ENCODE data around the gene RBP4. TPM values are rescaled to one million over a fixed set of nuclear protein-coding genes. Genes with fewer than 3 reads are reported as not detected.
"Not testable (repeated sequence)": the region's sequence is repeated elsewhere in the genome, so short reads cannot be mapped to it uniquely, and the experiment has no call there.

RBP4 gene
- total RNA-seq, 1 donor from 2014 or later, result 12.8 TPM

- intact Hi-C loops (cut with DNase I), result no loop called here
- DNase-seq (ENCODE audit: missing footprints), result no peak
- ATAC-seq, result no peak
Measured at GRCh38 chr10:93572606-93573005, 28.4 kb downstream of the RBP4 start.

GRCh38 chr10:93570383-93570782 is 30.7 kb downstream of the RBP4 start:
- no peak for DNase-seq (ENCODE audit: missing footprints)
- ATAC-seq, result no peak
- intact Hi-C loops (cut with DNase I), result no loop called here

- intact Hi-C loops (cut with DNase I), result no loop called here
- no peak for ATAC-seq
- DNase-seq (ENCODE audit: missing footprints), result no peak
Measured at GRCh38 chr10:93568105-93568390, 33.0 kb downstream of the RBP4 start.

- DNase-seq (ENCODE audit: missing footprints) (no peak), ATAC-seq (no peak)
- intact Hi-C loops (cut with DNase I), result no loop called here
Measured at GRCh38 chr10:93567277-93568104, 33.5 kb downstream of the RBP4 start.

- DNase-seq (ENCODE audit: missing footprints), result peak; percentile 82
- intact Hi-C loops (cut with DNase I), result no loop called here
- peak; percentile 66 for ATAC-seq
Measured at GRCh38 chr10:93566435-93567276, 34.4 kb downstream of the RBP4 start, which contains the start of gene FFAR4. TSS of gene FFAR4 (plus strand) at chr10:93566665. CDS start at chr10:93566721, 56 bp downstream.

- ATAC-seq, result no peak
- intact Hi-C loops (cut with DNase I), result no loop called here
Measured at GRCh38 chr10:93565446-93565845, 35.6 kb downstream of the RBP4 start.

GRCh38 chr10:93560541-93560940 is 40.5 kb downstream of the RBP4 start:
- DNase-seq (ENCODE audit: missing footprints) (no peak), ATAC-seq (no peak)
- intact Hi-C loops (cut with DNase I), result no loop called here

More at GRCh38 chr10:93565446-93565845, 35.6 kb downstream of the RBP4 start:
- no peak for DNase-seq (ENCODE audit: missing footprints)

- intact Hi-C loops (cut with DNase I), result no loop called here
- no peak for ATAC-seq
- no peak for DNase-seq (ENCODE audit: missing footprints)
Measured at GRCh38 chr10:93559490-93559889, 41.5 kb downstream of the RBP4 start.

- DNase-seq (ENCODE audit: missing footprints), result peak; percentile 81
- ATAC-seq, result peak; percentile 75
- intact Hi-C loops (cut with DNase I), result loop anchor here (1.0 to 5.0 kb wide), 2 partner anchors 36 to 122 kb away; no protein-coding TSS in a partner anchor
Measured at GRCh38 chr10:93554760-93555432, 46.1 kb downstream of the RBP4 start.

- DNase-seq (ENCODE audit: missing footprints) (no peak), ATAC-seq (no peak)
- intact Hi-C loops (cut with DNase I), result loop anchor here (1.0 to 5.0 kb wide), 2 partner anchors 37 to 123 kb away; no protein-coding TSS in a partner anchor
Measured at GRCh38 chr10:93554316-93554663, 46.7 kb downstream of the RBP4 start.

GRCh38 chr10:93553482-93554315 is 47.3 kb downstream of the RBP4 start:
- no peak for ATAC-seq
- intact Hi-C loops (cut with DNase I), result loop anchor here (1.0 to 5.0 kb wide), 2 partner anchors 38 to 124 kb away; no protein-coding TSS in a partner anchor
- no peak for DNase-seq (ENCODE audit: missing footprints)

GRCh38 chr10:93552780-93553179 is 48.3 kb downstream of the RBP4 start:
- intact Hi-C loops (cut with DNase I), result loop anchor here (5.0 kb wide), 1 partner anchor 125 kb away; no protein-coding TSS in a partner anchor
- ATAC-seq (no peak), DNase-seq (ENCODE audit: missing footprints) (no peak)

- intact Hi-C loops (cut with DNase I), result loop anchor here (5.0 kb wide), 1 partner anchor 127 kb away; no protein-coding TSS in a partner anchor
- ATAC-seq (no peak), DNase-seq (ENCODE audit: missing footprints) (no peak)
Measured at GRCh38 chr10:93550606-93551005, 50.4 kb downstream of the RBP4 start.

- ATAC-seq (no peak), DNase-seq (ENCODE audit: missing footprints) (no peak)
- intact Hi-C loops (cut with DNase I), result no loop called here
Measured at GRCh38 chr10:93548376-93549071, 52.5 kb downstream of the RBP4 start.

- no peak for DNase-seq (ENCODE audit: missing footprints)
- intact Hi-C loops (cut with DNase I), result no loop called here
- no peak for ATAC-seq
Measured at GRCh38 chr10:93547522-93547921, 53.5 kb downstream of the RBP4 start.

- ATAC-seq; DNase-seq (ENCODE audit: missing footprints); intact Hi-C loops (cut with DNase I): not testable (repeated sequence)
Measured at GRCh38 chr10:93546995-93547394, 54.0 kb downstream of the RBP4 start.

GRCh38 chr10:93542358-93542791 is 58.7 kb downstream of the RBP4 start:
- intact Hi-C loops (cut with DNase I), result no loop called here
- DNase-seq (ENCODE audit: missing footprints) (no peak), ATAC-seq (peak; percentile 96)

Measured in Right ventricle myocardium inferior (tissue), 1 donor.